Activated CD4-positive, alpha-beta memory T cell treated with anti-CD3 and anti-CD28 coated beads for 36 hours (primary cell): ENCODE measurements around the gene UQCC5. TPM values are rescaled to one million over a fixed set of nuclear protein-coding genes. Genes with fewer than 3 reads are reported as not detected.

ENCODE experiments used
- CTCF ChIA-PET: fragments of 350-600 bp; sonication (Branson Sonifier 250); formaldehyde crosslinking; loops from one replicate; lab custom pipeline; 2021; ENCODE audit warnings: antibody characterized with exemption, inconsistent platforms; lab: Charles Lee
- POLR2A ChIA-PET: fragments of 350-600 bp; sonication (Branson Sonifier 250); formaldehyde crosslinking; loops from one replicate; lab custom pipeline; 2021; ENCODE audit warnings: antibody characterized with exemption; lab: Charles Lee
- DNase-seq: peaks from one replicate; pipeline ENCODE4 v3.0.0-alpha.2; 2020
- H3K27ac Mint-ChIP-seq: one replicate; pipeline ENCODE4 v1.8.0; 2021; ENCODE audit warnings: mixed read lengths
- H3K27me3 Mint-ChIP-seq: one replicate; pipeline ENCODE4 v1.8.0; 2021; ENCODE audit warnings: mixed read lengths
- H3K36me3 Mint-ChIP-seq: one replicate; pipeline ENCODE4 v1.8.0; 2021; ENCODE audit warnings: mixed read lengths
- H3K4me1 Mint-ChIP-seq: one replicate; pipeline ENCODE4 v1.8.0; 2021; ENCODE audit warnings: low read depth, mixed read lengths
- H3K4me3 Mint-ChIP-seq: one replicate; pipeline ENCODE4 v1.8.0; 2021; ENCODE audit warnings: mild to moderate bottlenecking, mixed read lengths
- H3K9me3 Mint-ChIP-seq: one replicate; pipeline ENCODE4 v1.8.0; 2021; ENCODE audit warnings: mixed read lengths
- intact Hi-C: fragments of 100-400 bp; cut with micrococcal nuclease; formaldehyde crosslinking; loops from one replicate; pipeline ENCODE4 v1.15.1; 2023
- total RNA-seq, 2 experiments: library from RNA; stranded (reverse); gene quantifications; one replicate each; pipeline ENCODE4 v1.2.3, GENCODE V29; 2021

Gene UQCC5
- total RNA-seq, 2 experiments from 2014 or later, result 12.9 to 13.3 TPM

GRCh38 chr3:52534281-52535183 lies 1.9 kb upstream of the UQCC5 start:
- intact Hi-C loops, result loop anchor here (10.0 kb wide), 5 partner anchors 250 to 1350 kb away; partner anchors contain the start of genes ACTR8, DUSP7, GLYCTK and SFMBT1
- Mint-ChIP-seq H3K27me3 (no peaks in the 10 kb centered on the region), H3K36me3 (peaks cover 10% of the 10 kb centered on the region), H3K4me1 (peaks cover 36% of the 10 kb centered on the region), H3K9me3 (no peaks in the 10 kb centered on the region), H3K4me3 (peak overlapping the region; percentile 70), H3K27ac (no peak overlapping the region)
- CTCF ChIA-PET, result no interaction called here
- POLR2A ChIA-PET, result no interaction called here
- peak; percentile 11 for DNase-seq

GRCh38 chr3:52535411-52536111 lies 844 bp upstream of the UQCC5 start:
- DNase-seq, result peak; percentile 10
- Mint-ChIP-seq H3K27me3 (no peaks in the 10 kb centered on the region), H3K4me1 (peaks cover 40% of the 10 kb centered on the region), H3K27ac (no peak overlapping the region), H3K9me3 (no peaks in the 10 kb centered on the region), H3K36me3 (peaks cover 12% of the 10 kb centered on the region), H3K4me3 (peak overlapping the region; percentile 92)
- CTCF ChIA-PET, result interaction anchor here (0.9 kb wide), 1 partner anchor 170 kb away, joined by 5 read pairs; the partner anchor contains the start of genes GLT8D1 and SPCS1
- intact Hi-C loops, result loop anchor here (1.0 to 10.0 kb wide), 8 partner anchors 80 to 1349 kb away; partner anchors contain the start of genes ACTR8, DUSP7, GLYCTK and NISCH
- POLR2A ChIA-PET, result interaction anchor here (0.6 to 1.2 kb wide), 8 partner anchors 16 to 447 kb away, joined by 3 to 6 read pairs (median 3); no protein-coding TSS in a partner anchor

GRCh38 chr3:52536112-52536368 lies 365 bp upstream of the UQCC5 start:
- intact Hi-C loops, result loop anchor here (1.0 to 10.0 kb wide), 8 partner anchors 81 to 1349 kb away; partner anchors contain the start of genes ACTR8, DUSP7, GLYCTK and NISCH
- peak overlapping the region; percentile 92 for H3K27ac Mint-ChIP-seq
- no peaks in the 10 kb centered on the region for H3K27me3 Mint-ChIP-seq
- H3K36me3 Mint-ChIP-seq, result peaks cover 15% of the 10 kb centered on the region
- POLR2A ChIA-PET, result interaction anchor here (0.6 to 1.2 kb wide), 8 partner anchors 16 to 447 kb away, joined by 3 to 6 read pairs (median 3); no protein-coding TSS in a partner anchor
- peak overlapping the region; percentile 92 for H3K4me3 Mint-ChIP-seq
- no peaks in the 10 kb centered on the region for H3K9me3 Mint-ChIP-seq
- peaks cover 41% of the 10 kb centered on the region for H3K4me1 Mint-ChIP-seq
- CTCF ChIA-PET, result interaction anchor here (0.9 kb wide), 1 partner anchor 170 kb away, joined by 5 read pairs; the partner anchor contains the start of genes GLT8D1 and SPCS1
- DNase-seq, result no peak

- ChIA-PET CTCF (no interaction called here), POLR2A (interaction anchor here (1.5 kb wide), 1 partner anchor 9 kb away, joined by 5 read pairs; no protein-coding TSS in a partner anchor)
- H3K9me3 Mint-ChIP-seq, result no peaks in the 10 kb centered on the region
- H3K36me3 Mint-ChIP-seq, result peaks cover 21% of the 10 kb centered on the region
- intact Hi-C loops, result loop anchor here (10.0 kb wide), 5 partner anchors 252 to 1348 kb away; partner anchors contain the start of genes ACTR8, DUSP7, GLYCTK and SFMBT1
- peak overlapping the region; percentile 92 for H3K4me3 Mint-ChIP-seq
- DNase-seq, result no peak
- peaks cover 39% of the 10 kb centered on the region for H3K4me1 Mint-ChIP-seq
- H3K27ac Mint-ChIP-seq, result peak overlapping the region; percentile 92
- no peaks in the 10 kb centered on the region for H3K27me3 Mint-ChIP-seq
Observed at GRCh38 chr3:52537165-52537620, 788 bp downstream of the UQCC5 start.

GRCh38 chr3:52537726-52538421 lies 1.5 kb downstream of the UQCC5 start:
- peak overlapping the region; percentile 21 for H3K27ac Mint-ChIP-seq
- no peaks in the 10 kb centered on the region for H3K27me3 Mint-ChIP-seq
- intact Hi-C loops, result loop anchor here (10.0 kb wide), 5 partner anchors 253 to 1347 kb away; partner anchors contain the start of genes ACTR8, DUSP7, GLYCTK and SFMBT1
- peaks cover 21% of the 10 kb centered on the region for H3K36me3 Mint-ChIP-seq
- H3K4me1 Mint-ChIP-seq, result peaks cover 34% of the 10 kb centered on the region
- ChIA-PET POLR2A (interaction anchor here (1.5 kb wide), 1 partner anchor 9 kb away, joined by 5 read pairs; no protein-coding TSS in a partner anchor), CTCF (no interaction called here)
- H3K9me3 Mint-ChIP-seq, result no peaks in the 10 kb centered on the region
- peak; percentile 9 for DNase-seq
- H3K4me3 Mint-ChIP-seq, result peak overlapping the region; percentile 92

GRCh38 chr3:52539010-52539653 lies 2.7 kb downstream of the UQCC5 start:
- H3K9me3 Mint-ChIP-seq, result no peaks in the 10 kb centered on the region
- CTCF ChIA-PET, result no interaction called here
- H3K27ac Mint-ChIP-seq, result peak overlapping the region; percentile 44
- no peaks in the 10 kb centered on the region for H3K27me3 Mint-ChIP-seq
- DNase-seq, result no peak
- intact Hi-C loops, result loop anchor here (10.0 kb wide), 5 partner anchors 254 to 1346 kb away; partner anchors contain the start of genes ACTR8, DUSP7, GLYCTK and SFMBT1
- H3K36me3 Mint-ChIP-seq, result peaks cover 21% of the 10 kb centered on the region
- H3K4me3 Mint-ChIP-seq, result no peak overlapping the region
- peaks cover 34% of the 10 kb centered on the region for H3K4me1 Mint-ChIP-seq
- POLR2A ChIA-PET, result no interaction called here

- intact Hi-C loops, result no loop called here
- H3K27ac Mint-ChIP-seq, result peak overlapping the region; percentile 33
- H3K36me3 Mint-ChIP-seq, result peaks cover 21% of the 10 kb centered on the region
- no peaks in the 10 kb centered on the region for H3K9me3 Mint-ChIP-seq
- H3K4me3 Mint-ChIP-seq, result no peak overlapping the region
- POLR2A ChIA-PET, result no interaction called here
- no peaks in the 10 kb centered on the region for H3K27me3 Mint-ChIP-seq
- DNase-seq, result no peak
- peaks cover 27% of the 10 kb centered on the region for H3K4me1 Mint-ChIP-seq
- CTCF ChIA-PET, result no interaction called here
Observed at GRCh38 chr3:52541050-52541449, 4.6 kb downstream of the UQCC5 start.

- CTCF ChIA-PET, result interaction anchor here (1.6 kb wide), 1 partner anchor 151 kb away, joined by 3 read pairs; no protein-coding TSS in a partner anchor
- no peak overlapping the region for H3K4me3 Mint-ChIP-seq
- POLR2A ChIA-PET, result no interaction called here
- DNase-seq, result no peak
- H3K9me3 Mint-ChIP-seq, result no peaks in the 10 kb centered on the region
- H3K27ac Mint-ChIP-seq, result no peak overlapping the region
- intact Hi-C loops, result no loop called here
- H3K4me1 Mint-ChIP-seq, result peaks cover 3% of the 10 kb centered on the region
- no peaks in the 10 kb centered on the region for H3K27me3 Mint-ChIP-seq
- peaks cover 27% of the 10 kb centered on the region for H3K36me3 Mint-ChIP-seq
Observed at GRCh38 chr3:52544937-52545336, 8.5 kb downstream of the UQCC5 start.

- no peak overlapping the region for H3K4me3 Mint-ChIP-seq
- peaks cover 24% of the 10 kb centered on the region for H3K36me3 Mint-ChIP-seq
- POLR2A ChIA-PET, result interaction anchor here (1.5 kb wide), 1 partner anchor 9 kb away, joined by 5 read pairs; no protein-coding TSS in a partner anchor
- CTCF ChIA-PET, result no interaction called here
- H3K27me3 Mint-ChIP-seq, result no peaks in the 10 kb centered on the region
- no peak for DNase-seq
- no peaks in the 10 kb centered on the region for H3K9me3 Mint-ChIP-seq
- no peak overlapping the region for H3K27ac Mint-ChIP-seq
- intact Hi-C loops, result no loop called here
- no peaks in the 10 kb centered on the region for H3K4me1 Mint-ChIP-seq
Observed at GRCh38 chr3:52546111-52546901, 9.9 kb downstream of the UQCC5 start.

- no peaks in the 10 kb centered on the region for H3K27me3 Mint-ChIP-seq
- DNase-seq, result no peak
- intact Hi-C loops, result no loop called here
- ChIA-PET CTCF (no interaction called here), POLR2A (interaction anchor here (1.5 kb wide), 1 partner anchor 10 kb away, joined by 5 read pairs; no protein-coding TSS in a partner anchor)
- no peak overlapping the region for H3K4me3 Mint-ChIP-seq
- no peaks in the 10 kb centered on the region for H3K9me3 Mint-ChIP-seq
- no peak overlapping the region for H3K27ac Mint-ChIP-seq
- H3K36me3 Mint-ChIP-seq, result peaks cover 22% of the 10 kb centered on the region
- H3K4me1 Mint-ChIP-seq, result no peaks in the 10 kb centered on the region
Observed at GRCh38 chr3:52547143-52547542, 10.7 kb downstream of the UQCC5 start.
